Liver (tissue), 9 donors: ENCODE data around the gene GRIP1. TPM values are rescaled to one million over a fixed set of nuclear protein-coding genes. Genes with fewer than 3 reads are reported as not detected.

Source experiments
- DNase-seq: peaks from one replicate; pipeline ENCODE4 v3.0.0-alpha.2; 2017; ENCODE audit warnings: low spot score
- H3K27ac ChIP-seq, 2 donors: one replicate each; pipeline ENCODE4 v1.7.0; 2013; ENCODE audit warnings: inconsistent platforms in 2 of 2, low read length in 2 of 2, control low read depth in 1 of 2, low read depth in 1 of 2, mild to moderate bottlenecking in 1 of 2
- H3K27me3 ChIP-seq, 4 donors: one replicate each; pipeline versions ENCODE4 v1.6.1 to v1.7.0; 2013; ENCODE audit warnings: low read length in 3 of 4, inconsistent platforms in 1 of 4, mild to moderate bottlenecking in 1 of 4, moderate library complexity in 1 of 4; ENCODE audit not compliant: control insufficient read depth in 4 of 4, insufficient read depth in 4 of 4
- H3K36me3 ChIP-seq, 4 donors: one replicate each; pipeline versions ENCODE4 v1.6.1 to v1.7.0; 2013; ENCODE audit warnings: low read length in 3 of 4, mild to moderate bottlenecking in 3 of 4, low read depth in 1 of 4, moderate library complexity in 1 of 4; ENCODE audit not compliant: control insufficient read depth in 4 of 4, insufficient read depth in 3 of 4
- H3K4me1 ChIP-seq, 4 donors: one replicate each; pipeline versions ENCODE4 v1.6.1 to v1.7.0; 2013; ENCODE audit warnings: low read length in 3 of 4, mild to moderate bottlenecking in 3 of 4, moderate library complexity in 1 of 4; ENCODE audit not compliant: control insufficient read depth in 4 of 4, insufficient read depth in 4 of 4
- H3K4me3 ChIP-seq, 3 donors: one replicate each; pipeline versions ENCODE4 v1.6.1 to v1.7.0; 2013; ENCODE audit warnings: low read length in 3 of 3, control low read depth in 1 of 3, low read depth in 1 of 3, mild to moderate bottlenecking in 1 of 3
- H3K9ac ChIP-seq, 2 donors: one replicate each; pipeline ENCODE4 v1.7.0; 2013; ENCODE audit warnings: low read length in 2 of 2, mild to moderate bottlenecking in 2 of 2, moderate library complexity in 2 of 2, control low read depth in 1 of 2, low read depth in 1 of 2
- H3K9me3 ChIP-seq, 4 donors: one replicate each; pipeline versions ENCODE4 v1.6.1 to v1.7.0; 2013; ENCODE audit warnings: low read length in 3 of 4; ENCODE audit not compliant: control insufficient read depth in 4 of 4
- CTCF ChIP-seq: fragments of 150-350 bp; IDR thresholded peaks from 2 replicates; pipeline ENCODE4 v1.5.1; 2017; ENCODE audit warnings: improper control_type of control experiment, low read depth, low read length; ENCODE audit not compliant: missing input control
- EGR1 ChIP-seq, 2 donors: IDR thresholded peaks; 2 replicates each; pipeline ENCODE4 v1.6.1; 2016 to 2018; ENCODE audit warnings: antibody characterized with exemption in 2 of 2, low read depth in 2 of 2
- FOXA1 ChIP-seq: IDR thresholded peaks from 2 replicates; pipeline ENCODE4 v1.6.1; 2016; ENCODE audit warnings: antibody characterized with exemption
- FOXA2 ChIP-seq: IDR thresholded peaks from 2 replicates; pipeline ENCODE4 v1.6.1; 2016; ENCODE audit warnings: antibody characterized with exemption
- GABPA ChIP-seq, 2 donors: IDR thresholded peaks in 1 of 2; conservative IDR thresholded peaks in 1 of 2; 2 replicates each; pipeline ENCODE4 v1.6.1; 2016; ENCODE audit warnings: antibody characterized with exemption in 2 of 2, mild to moderate bottlenecking in 1 of 2, moderate library complexity in 1 of 2
- HNF4A ChIP-seq, 2 donors: conservative IDR thresholded peaks; 2 replicates each; pipeline ENCODE4 v1.6.1; 2016; ENCODE audit warnings: antibody characterized with exemption in 2 of 2, mild to moderate bottlenecking in 2 of 2
- HNF4G ChIP-seq: IDR thresholded peaks from 2 replicates; pipeline ENCODE4 v1.6.1; 2016; ENCODE audit warnings: antibody characterized with exemption
- JUND ChIP-seq, 2 donors: IDR thresholded peaks; 2 replicates each; pipeline ENCODE4 v1.6.1; 2016; ENCODE audit warnings: antibody characterized with exemption in 2 of 2
- MAX ChIP-seq: IDR thresholded peaks from 2 replicates; pipeline ENCODE4 v1.6.1; 2016; ENCODE audit warnings: antibody characterized with exemption
- NR2F2 ChIP-seq: IDR thresholded peaks from 2 replicates; pipeline ENCODE4 v1.6.1; 2016; ENCODE audit warnings: antibody characterized with exemption
- RAD21 ChIP-seq, 2 donors: IDR thresholded peaks; 2 replicates each; pipeline ENCODE4 v1.6.1; 2016; ENCODE audit warnings: antibody characterized with exemption in 2 of 2, mild to moderate bottlenecking in 2 of 2
- REST ChIP-seq: IDR thresholded peaks from 2 replicates; pipeline ENCODE4 v1.6.1; 2016; ENCODE audit warnings: antibody characterized with exemption, mild to moderate bottlenecking
- RXRA ChIP-seq, 2 donors: IDR thresholded peaks; 2 replicates each; pipeline ENCODE4 v1.6.1; 2017 to 2018; ENCODE audit warnings: antibody characterized with exemption in 2 of 2, mild to moderate bottlenecking in 1 of 2
- SP1 ChIP-seq: IDR thresholded peaks from 2 replicates; pipeline ENCODE4 v1.6.1; 2018; ENCODE audit warnings: antibody characterized with exemption, mild to moderate bottlenecking
- TAF1 ChIP-seq: conservative IDR thresholded peaks from 2 replicates; pipeline ENCODE4 v1.6.1; 2016; ENCODE audit warnings: antibody characterized with exemption, mild to moderate bottlenecking
- YY1 ChIP-seq: IDR thresholded peaks from 2 replicates; pipeline ENCODE4 v1.6.1; 2016; ENCODE audit warnings: antibody characterized with exemption, mild to moderate bottlenecking
- WGBS: extraction: QIAGEN DNeasy Blood & Tissue Kit; methylation state at CpG from one replicate; pipeline ENCODE4 v1.1.7; 2013; 5-methylcytosine and 5-hydroxymethylcytosine counted together
- polyA plus RNA-seq, 2 donors: library from polyadenylated mRNA; stranded (reverse) in 1 of 2; unstranded in 1 of 2; fragments of 200-250 nt in 1 of 2; fragments of >200 nt in 1 of 2; fragmentation: Nextera tagmentation in 1 of 2; extraction: Ambion mirVana in 1 of 2; gene quantifications; one replicate each; pipeline versions ENCODE4 v1.2.1 to v1.2.3, GENCODE V29; 2013 to 2015
- total RNA-seq, 2 donors: library from RNA; depleted of rRNA; stranded (reverse); fragments of >200 nt; gene quantifications; one replicate each; pipeline ENCODE4 v1.2.3, GENCODE V29; 2014
- TF ChIP-seq, protein P1 (sequence below): IDR thresholded peaks from 2 replicates; pipeline ENCODE4 v1.6.1; 2016; ENCODE audit warnings: antibody characterized with exemption
- donor health status: healthy.
- donor health status: healthy.
- donor health status: healthy.
- donor health status: healthy.
- donor health status: healthy.

The GRIP1 gene
- total and polyA plus RNA-seq, 4 donors = 0.05 to 1.5 (median 0.24) TPM

- Histone ChIP-seq H3K4me3 (no peak overlapping the region), H3K27ac (no peak overlapping the region), H3K27me3 (no peaks in the 10 kb centered on the region), H3K36me3 (peaks cover 0 to 10% (median 3%) of the 10 kb centered on the region in 4 donors), H3K9ac (no peak overlapping the region), H3K9me3 (no peaks in the 10 kb centered on the region), H3K4me1 (no peaks in the 10 kb centered on the region)
- TF ChIP-seq JUND (IDR thresholded peaks at IDR 0.05) = no peak
- TF ChIP-seq FOXA1 = no peak
- TF ChIP-seq CTCF = no peak
- no peak for TF ChIP-seq RXRA (IDR thresholded peaks at IDR 0.05)
- TF ChIP-seq EGR1 (IDR thresholded peaks at IDR 0.05; ENCODE audit: low read depth in 2 of 2) = no peak
- TF ChIP-seq YY1 = no peak
- TF ChIP-seq, protein P1, sequence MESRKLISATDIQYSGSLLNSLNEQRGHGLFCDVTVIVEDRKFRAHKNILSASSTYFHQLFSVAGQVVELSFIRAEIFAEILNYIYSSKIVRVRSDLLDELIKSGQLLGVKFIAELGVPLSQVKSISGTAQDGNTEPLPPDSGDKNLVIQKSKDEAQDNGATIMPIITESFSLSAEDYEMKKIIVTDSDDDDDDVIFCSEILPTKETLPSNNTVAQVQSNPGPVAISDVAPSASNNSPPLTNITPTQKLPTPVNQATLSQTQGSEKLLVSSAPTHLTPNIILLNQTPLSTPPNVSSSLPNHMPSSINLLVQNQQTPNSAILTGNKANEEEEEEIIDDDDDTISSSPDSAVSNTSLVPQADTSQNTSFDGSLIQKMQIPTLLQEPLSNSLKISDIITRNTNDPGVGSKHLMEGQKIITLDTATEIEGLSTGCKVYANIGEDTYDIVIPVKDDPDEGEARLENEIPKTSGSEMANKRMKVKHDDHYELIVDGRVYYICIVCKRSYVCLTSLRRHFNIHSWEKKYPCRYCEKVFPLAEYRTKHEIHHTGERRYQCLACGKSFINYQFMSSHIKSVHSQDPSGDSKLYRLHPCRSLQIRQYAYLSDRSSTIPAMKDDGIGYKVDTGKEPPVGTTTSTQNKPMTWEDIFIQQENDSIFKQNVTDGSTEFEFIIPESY = no peak
- no peak for TF ChIP-seq MAX
- no peak for TF ChIP-seq NR2F2
- no peak for TF ChIP-seq HNF4G
- TF ChIP-seq REST = no peak
- no peak for TF ChIP-seq GABPA (IDR thresholded peaks at IDR 0.05 in 1 of 2, conservative IDR thresholded peaks at IDR 0.05 in 1 of 2)
- TF ChIP-seq RAD21 (IDR thresholded peaks at IDR 0.05) = no peak
- TF ChIP-seq TAF1 = no peak
- no peak for TF ChIP-seq HNF4A (conservative IDR thresholded peaks at IDR 0.05)
- no peak for TF ChIP-seq FOXA2
- no peak for TF ChIP-seq SP1
- no peak for DNase-seq
Observed at GRCh38 chr12:66321435-66321834, 357.4 kb downstream of the GRIP1 start.

GRCh38 chr12:66320996-66321395 is 357.9 kb downstream of the GRIP1 start:
- Histone ChIP-seq H3K4me1 (no peaks in the 10 kb centered on the region), H3K9ac (no peak overlapping the region), H3K4me3 (no peak overlapping the region), H3K27me3 (no peaks in the 10 kb centered on the region), H3K9me3 (no peaks in the 10 kb centered on the region), H3K36me3 (peaks cover 0 to 10% (median 3%) of the 10 kb centered on the region in 4 donors), H3K27ac (no peak overlapping the region)
- TF ChIP-seq NR2F2 = no peak
- no peak for TF ChIP-seq RXRA (IDR thresholded peaks at IDR 0.05)
- DNase-seq = no peak
- 97% methylated on average over 3 of the region's 3 CpGs for WGBS
